ENCODE data around the gene SYNGAP1.

- TF ChIP-seq CTCF (IDR thresholded peaks at IDR 0.05; ENCODE audit: low read depth, low read length) (no peak), EZH2phosphoT487 (IDR thresholded peaks at IDR 0.05; ENCODE audit: low read depth) (no peak)
Measured at GRCh38 chr6:33384581-33385020, 35.3 kb upstream of the SYNGAP1 start.

All from OCI-LY3 (cell line).